ENCODE data around the gene BRSK2.
A peak's percentile ranks its signal among the peaks of the same experiment; 100 is the strongest.

Gene BRSK2

DNA sequence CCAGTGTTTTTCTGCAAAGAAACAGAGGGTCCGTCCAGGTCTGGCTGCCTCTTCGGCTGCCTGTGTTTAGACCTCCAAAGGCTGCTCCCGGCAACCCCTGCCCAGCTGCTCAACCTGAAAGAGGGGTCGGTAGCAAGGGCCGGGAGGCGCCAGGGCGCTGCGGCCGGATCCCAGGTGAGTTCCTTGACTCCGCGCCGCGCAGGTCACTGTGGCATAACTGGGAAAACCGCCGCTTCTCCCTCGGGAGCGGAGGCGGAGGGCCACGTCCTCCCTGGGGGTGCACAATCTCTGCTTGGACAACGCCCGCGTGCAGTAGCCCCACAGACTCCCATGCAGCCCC is 1.0 kb upstream of the BRSK2 start:
- no peaks in the 10 kb centered on the region for H3K9me3 ChIP-seq (ENCODE audit: control insufficient read depth, low read length)
- H3K9ac ChIP-seq = no peak overlapping the region
- no peak overlapping the region for H3K27ac ChIP-seq
- H3K4me3 ChIP-seq (ENCODE audit: low read depth, low read length) = no peak overlapping the region
- no peaks in the 10 kb centered on the region for H3K36me3 ChIP-seq (ENCODE audit: control insufficient read depth, insufficient read depth, low read length)
- TF ChIP-seq CTCF (IDR thresholded peaks at IDR 0.05) = no peak
- H3K27me3 ChIP-seq (ENCODE audit: control insufficient read depth, insufficient read depth, low read length) = no peaks in the 10 kb centered on the region
- peaks cover 3% of the 10 kb centered on the region for H3K4me1 ChIP-seq
- H2AFZ ChIP-seq = peak overlapping the region; percentile 79
- no peaks in the 10 kb centered on the region for H3K79me2 ChIP-seq
- H3K4me2 ChIP-seq (ENCODE audit: low read length) = peak overlapping the region; percentile 74

GRCh38 chr11:1389103-1389931 is 417 bp upstream of the BRSK2 start:
- no peak overlapping the region for H3K27ac ChIP-seq
- no peak for TF ChIP-seq CTCF (IDR thresholded peaks at IDR 0.05)
- H2AFZ ChIP-seq = peak overlapping the region; percentile 79
- no peaks in the 10 kb centered on the region for H3K27me3 ChIP-seq (ENCODE audit: control insufficient read depth, insufficient read depth, low read length)
- H3K4me1 ChIP-seq = peaks cover 3% of the 10 kb centered on the region
- H3K4me3 ChIP-seq (ENCODE audit: low read depth, low read length) = peak overlapping the region; percentile 40
- no peaks in the 10 kb centered on the region for H3K9me3 ChIP-seq (ENCODE audit: control insufficient read depth, low read length)
- H3K9ac ChIP-seq = no peak overlapping the region
- H3K36me3 ChIP-seq (ENCODE audit: control insufficient read depth, insufficient read depth, low read length) = no peaks in the 10 kb centered on the region
- H3K79me2 ChIP-seq = no peaks in the 10 kb centered on the region
- peak overlapping the region; percentile 74 for H3K4me2 ChIP-seq (ENCODE audit: low read length)

DNA sequence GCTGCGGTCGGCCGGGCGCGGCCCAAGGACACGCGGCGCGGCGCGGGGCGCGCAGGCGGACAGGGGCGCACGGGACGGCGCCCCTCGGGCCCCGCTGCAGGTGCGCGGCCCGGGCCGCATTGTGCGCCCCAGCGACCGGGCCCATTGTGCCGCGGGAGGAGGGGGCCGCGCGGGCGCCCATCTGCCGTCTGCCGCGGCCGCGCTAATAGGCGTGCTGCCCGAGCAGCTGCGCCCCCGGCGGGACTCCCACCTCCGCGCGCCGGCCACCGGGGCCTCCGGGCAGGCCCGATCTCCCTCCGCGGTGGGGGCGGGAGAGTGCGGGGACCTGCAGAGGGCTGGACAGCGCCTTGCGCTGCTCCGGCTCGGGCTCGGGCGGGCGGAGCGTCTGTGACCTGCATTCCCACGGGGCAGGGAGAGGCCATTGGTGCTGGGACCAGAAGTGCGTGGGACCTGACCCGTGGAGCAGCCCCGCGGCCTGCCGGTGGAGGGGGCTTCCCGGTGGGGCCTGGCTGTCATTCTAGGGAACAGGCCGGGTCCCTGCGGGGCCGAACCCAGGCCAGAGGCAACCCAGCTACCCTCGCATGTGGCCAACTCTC is 933 bp downstream of the BRSK2 start:
- H3K9me3 ChIP-seq (ENCODE audit: control insufficient read depth, low read length) = no peaks in the 10 kb centered on the region
- TF ChIP-seq CTCF (IDR thresholded peaks at IDR 0.05) = no peak
- H3K4me3 ChIP-seq (ENCODE audit: low read depth, low read length) = peak overlapping the region; percentile 11
- H3K27ac ChIP-seq = no peak overlapping the region
- H3K9ac ChIP-seq = no peak overlapping the region
- no peak overlapping the region for H2AFZ ChIP-seq
- H3K36me3 ChIP-seq (ENCODE audit: control insufficient read depth, insufficient read depth, low read length) = no peaks in the 10 kb centered on the region
- H3K4me1 ChIP-seq = peaks cover 3% of the 10 kb centered on the region
- no peak overlapping the region for H3K4me2 ChIP-seq (ENCODE audit: low read length)
- H3K79me2 ChIP-seq = no peaks in the 10 kb centered on the region
- no peaks in the 10 kb centered on the region for H3K27me3 ChIP-seq (ENCODE audit: control insufficient read depth, insufficient read depth, low read length)

DNA sequence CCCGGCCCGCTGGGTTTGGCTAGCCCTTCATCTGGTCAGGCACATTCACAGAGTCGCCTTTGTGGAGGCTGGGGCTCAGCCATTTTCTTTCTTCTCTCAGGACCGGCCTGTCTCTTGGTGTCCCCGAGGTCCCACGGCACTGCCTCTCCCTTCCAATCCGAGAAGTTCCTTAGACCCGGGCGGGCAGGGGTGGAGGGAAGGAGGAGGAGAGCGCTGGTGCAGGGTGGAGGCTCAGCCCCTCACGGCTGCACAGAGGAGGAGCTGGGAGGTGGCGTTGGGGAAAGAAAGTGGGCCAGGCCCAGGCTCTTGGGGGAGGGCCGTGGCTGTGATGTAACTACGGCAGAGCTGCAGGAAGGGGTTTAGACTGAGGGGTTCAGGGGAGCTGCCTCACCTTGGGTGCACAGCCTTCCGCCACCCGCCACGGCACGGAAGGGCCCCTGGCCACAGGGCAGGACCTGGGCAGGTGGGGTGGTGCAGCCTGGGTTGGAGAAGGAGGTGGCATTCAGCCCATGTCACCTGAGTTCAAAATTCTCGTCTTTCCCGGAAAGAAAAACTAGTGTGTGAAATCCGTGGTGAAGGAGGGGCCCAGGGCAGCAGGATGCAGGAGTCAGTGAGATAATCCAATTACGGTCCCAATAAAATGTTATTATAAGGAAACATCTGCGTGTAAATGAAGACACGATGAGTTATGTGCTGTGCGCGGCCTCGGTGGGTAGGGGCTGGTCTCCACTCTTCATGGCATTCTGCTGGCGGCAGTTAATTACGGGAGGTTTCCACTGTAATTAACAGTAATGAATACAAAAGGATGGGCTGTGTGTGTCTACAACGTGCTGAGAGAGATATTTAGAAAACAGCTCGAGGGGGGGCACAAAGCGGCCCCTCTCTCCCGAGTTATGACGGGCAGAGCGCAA is 1.7 kb downstream of the BRSK2 start:
- no peak for TF ChIP-seq CTCF (IDR thresholded peaks at IDR 0.05)
- Histone ChIP-seq H3K4me2 (ENCODE audit: low read length) (no peak overlapping the region), H3K27ac (no peak overlapping the region), H3K27me3 (ENCODE audit: control insufficient read depth, insufficient read depth, low read length) (no peaks in the 10 kb centered on the region), H3K36me3 (ENCODE audit: control insufficient read depth, insufficient read depth, low read length) (no peaks in the 10 kb centered on the region), H3K4me1 (peaks cover 3% of the 10 kb centered on the region), H2AFZ (no peak overlapping the region), H3K9ac (no peak overlapping the region), H3K4me3 (ENCODE audit: low read depth, low read length) (peak overlapping the region; percentile 11), H3K79me2 (no peaks in the 10 kb centered on the region), H3K9me3 (ENCODE audit: control insufficient read depth, low read length) (no peaks in the 10 kb centered on the region)
